Measurements from ENCODE around the gene CFAP100.

The CFAP100 gene

GRCh38 chr3:126424039-126424717, 29.5 kb downstream of the CFAP100 start:
- no peak for DNase-seq

- no peak for DNase-seq
These were observed 30.0 kb downstream of the CFAP100 start for GRCh38 chr3:126424751-126425150.

- DNase-seq, result no peak
These were observed 36.4 kb downstream of the CFAP100 start for GRCh38 chr3:126431103-126431534.

GRCh38 chr3:126432361-126433104, 37.8 kb downstream of the CFAP100 start:
- DNase-seq, result no peak

GRCh38 chr3:126433105-126433430, 38.4 kb downstream of the CFAP100 start:
- no peak for DNase-seq

- no peak for DNase-seq
These were observed 39.0 kb downstream of the CFAP100 start for GRCh38 chr3:126433496-126434263.

- DNase-seq, result no peak
These were observed 39.5 kb downstream of the CFAP100 start for GRCh38 chr3:126434264-126434590.

- DNase-seq, result no peak
These were observed 40.3 kb downstream of the CFAP100 start for GRCh38 chr3:126434931-126435411.

GRCh38 chr3:126435456-126436315, 41.0 kb downstream of the CFAP100 start:
- no peak for DNase-seq

- no peak for DNase-seq
These were observed 42.4 kb downstream of the CFAP100 start for GRCh38 chr3:126436826-126437717.

- no peak for DNase-seq
These were observed 43.5 kb downstream of the CFAP100 start for GRCh38 chr3:126438186-126438585.

- no peak for DNase-seq
These were observed 44.0 kb downstream of the CFAP100 start for GRCh38 chr3:126438746-126439145.

- no peak for DNase-seq
These were observed 44.7 kb downstream of the CFAP100 start for GRCh38 chr3:126439346-126439967.

- DNase-seq, result no peak
These were observed 45.4 kb downstream of the CFAP100 start for GRCh38 chr3:126439968-126440708.

GRCh38 chr3:126440709-126440995, 45.9 kb downstream of the CFAP100 start:
- no peak for DNase-seq

- no peak for DNase-seq
These were observed 46.7 kb downstream of the CFAP100 start for GRCh38 chr3:126441256-126441880.

GRCh38 chr3:126442094-126442855, 47.6 kb downstream of the CFAP100 start:
- DNase-seq, result no peak

GRCh38 chr3:126442856-126443242, 48.1 kb downstream of the CFAP100 start:
- no peak for DNase-seq

GRCh38 chr3:126445506-126445905, 50.8 kb downstream of the CFAP100 start:
- no peak for DNase-seq

- no peak for DNase-seq
These were observed 51.6 kb downstream of the CFAP100 start for GRCh38 chr3:126446301-126446700.

Measured in activated gamma-delta T cell treated with Interleukin-2 at 50 U/mL for 16 hours (primary cell).